Epithelial cell of proximal tubule (primary cell): ENCODE data around the gene EFHC1. TPM values are rescaled to one million over a fixed set of nuclear protein-coding genes. Genes with fewer than 3 reads are reported as not detected.

Source experiments
- DNase-seq: peaks from one replicate; pipeline ENCODE4 v3.0.0-alpha.2; 2011; ENCODE audit warnings: low read depth
- H3K4me3 ChIP-seq: 2 replicates; pipeline ENCODE4 v1.5.1; 2011; ENCODE audit warnings: low read depth, mild to moderate bottlenecking, low read length
- total RNA-seq: library from RNA; depleted of rRNA; stranded (reverse); fragments of >200 nt; gene quantifications from 2 replicates; pipeline ENCODE4 v1.2.3, GENCODE V29; 2015
- TF ChIP-seq, protein P1 (sequence below): conservative IDR thresholded peaks from 2 replicates; pipeline ENCODE4 v1.5.1; 2012; ENCODE audit warnings: low read depth, mild to moderate bottlenecking, low read length

EFHC1 gene
- total RNA-seq, 1 donor from 2014 or later = 20.2 TPM

DNA sequence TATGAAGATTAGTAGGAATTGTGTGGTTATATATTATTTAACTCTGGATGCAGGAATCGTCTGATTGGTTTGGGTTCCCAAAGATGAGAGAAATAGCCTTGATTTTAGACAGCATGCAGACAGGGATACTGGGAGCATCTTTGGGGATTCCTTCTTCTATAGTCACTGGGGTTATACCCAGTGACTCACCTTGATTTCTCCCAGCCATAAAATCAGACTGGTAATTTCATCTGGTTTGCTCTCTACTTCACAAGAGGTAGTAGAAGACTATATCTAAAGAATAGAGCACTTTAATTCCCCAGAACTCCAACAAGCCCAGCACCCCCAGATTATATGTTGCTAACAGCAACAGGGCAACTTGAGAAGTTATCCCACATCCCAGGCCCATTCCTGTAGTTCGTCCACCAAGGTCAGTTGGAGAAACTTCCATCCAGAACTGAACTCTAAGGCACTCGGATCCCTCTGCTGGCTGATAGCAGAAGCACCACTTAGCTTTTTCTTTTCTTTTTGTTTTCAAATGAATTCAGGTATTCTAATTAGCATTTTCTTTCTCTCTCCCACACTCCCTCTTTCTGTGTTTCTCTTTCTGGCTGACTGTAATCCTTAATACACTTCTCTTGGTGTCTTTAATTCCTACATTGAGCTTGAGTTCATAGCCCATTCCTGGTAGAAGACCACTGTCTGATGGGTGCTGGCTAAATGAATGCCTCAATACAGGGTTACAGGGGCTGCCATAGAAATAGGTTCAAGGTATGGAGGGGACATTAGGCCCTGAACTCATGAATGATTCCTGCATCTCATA, 20.4 kb upstream of the EFHC1 start:
- TF ChIP-seq, protein P1, sequence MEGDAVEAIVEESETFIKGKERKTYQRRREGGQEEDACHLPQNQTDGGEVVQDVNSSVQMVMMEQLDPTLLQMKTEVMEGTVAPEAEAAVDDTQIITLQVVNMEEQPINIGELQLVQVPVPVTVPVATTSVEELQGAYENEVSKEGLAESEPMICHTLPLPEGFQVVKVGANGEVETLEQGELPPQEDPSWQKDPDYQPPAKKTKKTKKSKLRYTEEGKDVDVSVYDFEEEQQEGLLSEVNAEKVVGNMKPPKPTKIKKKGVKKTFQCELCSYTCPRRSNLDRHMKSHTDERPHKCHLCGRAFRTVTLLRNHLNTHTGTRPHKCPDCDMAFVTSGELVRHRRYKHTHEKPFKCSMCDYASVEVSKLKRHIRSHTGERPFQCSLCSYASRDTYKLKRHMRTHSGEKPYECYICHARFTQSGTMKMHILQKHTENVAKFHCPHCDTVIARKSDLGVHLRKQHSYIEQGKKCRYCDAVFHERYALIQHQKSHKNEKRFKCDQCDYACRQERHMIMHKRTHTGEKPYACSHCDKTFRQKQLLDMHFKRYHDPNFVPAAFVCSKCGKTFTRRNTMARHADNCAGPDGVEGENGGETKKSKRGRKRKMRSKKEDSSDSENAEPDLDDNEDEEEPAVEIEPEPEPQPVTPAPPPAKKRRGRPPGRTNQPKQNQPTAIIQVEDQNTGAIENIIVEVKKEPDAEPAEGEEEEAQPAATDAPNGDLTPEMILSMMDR = peak; percentile 90
- no peak for DNase-seq
- no peak overlapping the region for H3K4me3 ChIP-seq

DNA sequence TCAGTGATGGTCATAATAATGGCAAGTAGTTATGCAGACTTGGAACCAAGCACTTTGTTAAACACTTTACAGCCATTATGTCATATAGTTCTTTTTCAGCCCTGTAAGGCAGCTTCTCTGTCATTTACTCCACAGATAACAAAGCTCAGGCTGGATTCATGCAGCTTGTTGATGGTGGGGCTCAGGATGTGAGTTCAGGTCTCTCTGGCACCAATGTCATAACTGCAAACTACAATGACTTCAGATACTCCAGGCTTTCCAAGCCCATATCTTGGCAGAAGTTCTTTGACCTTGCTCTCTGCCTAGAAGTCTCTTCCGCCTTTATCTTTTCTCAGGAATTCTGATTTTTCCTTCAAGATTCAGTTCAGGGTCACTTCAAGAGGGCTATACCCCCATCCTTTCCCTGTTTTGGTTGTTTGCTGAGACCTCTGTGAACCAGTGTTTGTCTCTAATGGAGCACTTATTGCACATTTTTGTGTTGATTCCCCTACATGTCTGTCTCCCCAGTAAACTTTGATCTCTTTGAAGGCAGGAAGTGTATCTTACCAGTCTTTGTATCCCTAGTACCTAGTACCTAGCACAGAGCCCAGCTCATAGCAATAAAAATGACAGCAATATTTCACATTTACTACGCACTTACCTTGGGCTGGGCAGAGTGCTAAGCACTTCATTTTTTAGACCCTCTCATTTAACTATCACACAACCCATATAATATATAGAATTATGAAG, 19.7 kb upstream of the EFHC1 start:
- H3K4me3 ChIP-seq = no peak overlapping the region
- no peak for DNase-seq
- TF ChIP-seq, protein P1 = no peak

DNA sequence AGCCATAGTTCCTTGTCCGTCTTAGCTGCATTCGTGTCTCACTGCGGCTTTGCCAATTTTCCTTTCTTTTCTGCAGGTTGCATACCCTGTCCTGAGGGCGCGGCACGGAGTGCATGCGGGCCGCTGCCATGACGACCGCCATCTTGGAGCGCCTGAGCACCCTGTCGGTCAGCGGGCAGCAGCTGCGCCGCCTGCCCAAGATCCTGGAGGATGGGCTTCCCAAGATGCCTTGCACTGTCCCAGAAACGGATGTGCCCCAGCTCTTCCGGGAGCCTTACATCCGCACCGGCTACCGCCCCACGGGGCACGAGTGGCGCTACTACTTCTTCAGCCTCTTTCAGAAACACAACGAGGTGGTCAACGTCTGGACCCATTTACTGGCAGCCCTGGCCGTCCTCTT, 17.1 kb upstream of the EFHC1 start:
- no peak for DNase-seq
- TF ChIP-seq, protein P1 = no peak
- no peak overlapping the region for H3K4me3 ChIP-seq

DNA sequence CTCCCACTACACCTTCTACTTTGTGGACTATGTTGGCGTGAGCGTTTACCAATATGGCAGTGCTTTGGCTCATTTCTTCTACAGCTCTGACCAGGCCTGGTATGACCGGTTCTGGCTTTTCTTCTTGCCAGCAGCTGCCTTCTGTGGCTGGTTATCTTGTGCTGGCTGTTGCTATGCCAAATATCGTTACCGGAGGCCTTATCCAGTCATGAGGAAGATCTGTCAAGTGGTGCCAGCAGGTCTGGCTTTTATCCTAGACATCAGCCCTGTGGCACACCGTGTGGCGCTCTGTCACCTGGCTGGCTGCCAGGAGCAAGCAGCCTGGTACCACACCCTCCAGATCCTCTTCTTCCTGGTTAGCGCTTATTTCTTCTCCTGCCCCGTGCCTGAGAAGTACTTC, 16.5 kb upstream of the EFHC1 start:
- no peak for DNase-seq
- H3K4me3 ChIP-seq = no peak overlapping the region
- TF ChIP-seq, protein P1 = no peak

DNA sequence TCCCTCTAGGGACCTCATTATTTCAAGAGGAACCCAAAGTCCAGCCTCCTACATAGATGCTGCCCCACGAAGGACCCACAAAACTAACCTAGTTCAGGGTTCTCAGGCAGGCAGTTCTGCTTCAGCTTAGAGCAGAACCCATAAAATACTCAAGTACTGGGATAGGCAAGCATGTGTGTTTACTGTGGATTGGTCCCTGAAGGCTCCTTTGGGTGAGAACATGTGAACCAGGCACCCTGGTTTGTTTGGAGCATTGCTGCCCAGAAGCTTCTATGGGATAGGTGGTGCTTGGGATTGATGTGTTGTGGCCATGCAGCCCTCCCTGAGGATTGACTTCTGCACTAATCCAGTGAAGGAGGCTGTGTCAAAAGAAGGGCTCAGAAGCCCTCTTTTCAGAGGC, 14.9 kb upstream of the EFHC1 start:
- TF ChIP-seq, protein P1 = no peak
- DNase-seq = no peak
- H3K4me3 ChIP-seq = no peak overlapping the region

DNA sequence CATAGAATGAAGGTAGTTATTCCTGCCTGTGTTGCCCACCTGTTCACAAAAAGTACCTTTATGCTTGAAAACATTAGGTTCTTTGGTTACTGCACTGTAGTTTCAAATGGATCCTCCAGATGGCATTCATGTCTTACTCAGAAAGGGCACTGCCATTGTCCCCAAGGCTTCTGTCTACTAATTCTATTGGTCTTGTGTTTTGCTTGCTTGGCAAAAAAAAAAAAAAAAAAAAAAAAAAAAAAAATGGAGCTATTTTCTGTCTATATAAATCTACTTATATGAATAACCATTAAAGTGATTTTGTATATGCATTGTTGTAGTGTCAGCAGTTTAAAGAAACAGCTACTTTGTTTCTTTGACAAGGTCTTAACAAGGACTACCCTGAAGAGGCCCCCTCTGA, 12.7 kb upstream of the EFHC1 start:
- no peak for DNase-seq

More for the DNA sequence above, 12.7 kb upstream of the EFHC1 start:
- TF ChIP-seq, protein P1 = peak; percentile 71
- no peak overlapping the region for H3K4me3 ChIP-seq
